Stimulated activated CD8-positive, alpha-beta memory T cell treated with anti-CD3 and anti-CD28 coated beads, Interleukin-12 subunit alpha, Interleukin-12 subunit beta, amount 100 ng/mL, for 4 hours (primary cell): ENCODE data around the gene WDR6.

Experiments
- DNase-seq: peaks from one replicate; pipeline ENCODE4 v3.0.0-alpha.2; 2020; ENCODE audit warnings: low read depth

WDR6 gene

DNA sequence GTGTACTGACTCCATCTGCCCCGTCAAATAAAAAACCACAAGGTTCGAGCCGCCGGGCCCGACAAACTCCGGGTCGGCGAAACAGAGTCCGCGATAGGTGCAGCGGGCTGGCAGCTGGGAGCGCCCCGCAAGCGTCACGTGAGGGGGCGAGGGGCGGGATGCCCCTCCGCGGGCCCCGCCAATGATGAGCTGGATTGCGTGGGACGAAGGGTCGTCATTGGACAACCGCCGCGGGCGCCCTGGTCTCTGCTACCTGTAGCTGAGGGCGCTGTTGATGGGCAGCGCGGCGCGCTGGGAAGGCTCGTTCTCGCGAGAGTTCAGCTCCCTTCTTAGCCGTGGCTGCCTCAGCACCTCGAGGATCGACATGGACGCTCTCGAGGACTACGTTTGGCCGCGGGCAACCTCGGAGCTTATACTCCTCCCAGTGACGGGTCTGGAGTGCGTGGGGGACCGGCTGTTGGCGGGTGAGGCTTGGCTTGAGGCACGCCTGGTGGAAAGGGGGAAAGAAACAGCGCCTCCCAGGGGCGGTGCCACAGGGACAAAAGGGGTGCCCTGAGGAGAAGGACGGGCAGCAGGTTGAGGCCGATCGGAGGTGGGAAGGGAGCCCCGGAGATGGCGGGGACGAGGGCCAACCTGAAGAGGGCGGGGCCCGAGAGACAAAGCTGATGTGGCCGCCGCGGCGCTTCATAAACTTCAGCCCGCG, at the start of gene WDR6:
WDR6 (plus strand) TSS at position 324 of the 703 bp plus-strand sequence; CDS start at position 365, 41 bp downstream.
- DNase-seq: peak; percentile 92

DNA sequence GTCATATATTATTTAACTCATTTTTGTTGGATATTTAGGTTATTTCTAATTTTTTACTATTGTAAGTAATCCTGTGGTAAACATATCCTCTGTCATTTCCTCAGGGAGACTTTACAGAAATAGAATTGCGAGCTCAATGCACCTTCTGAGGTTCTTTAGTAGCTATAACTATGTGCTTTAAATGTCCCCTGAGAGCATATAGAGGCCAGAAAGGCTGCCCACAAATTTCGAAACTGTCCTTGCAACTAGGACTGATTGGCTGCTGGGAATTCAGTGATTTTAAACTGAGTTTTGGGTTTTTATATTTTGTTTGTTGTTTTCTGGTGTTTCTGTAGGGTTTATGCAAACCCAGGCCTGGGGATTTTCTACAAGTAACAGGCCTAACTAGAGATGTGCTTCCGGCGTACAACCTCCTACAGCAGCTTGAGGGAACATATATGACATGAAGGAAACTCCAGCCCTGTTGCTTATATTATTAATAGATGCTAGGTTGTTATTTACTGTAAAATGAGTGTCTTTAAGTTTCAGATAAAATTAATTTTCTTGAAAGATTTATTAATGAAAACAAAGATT, 46.3 kb upstream of the WDR6 start:
- no peak for DNase-seq

- DNase-seq: no peak
Observed at GRCh38 chr3:48962340-48962739, 44.9 kb upstream of the WDR6 start.

GRCh38 chr3:48962939-48963338, 44.3 kb upstream of the WDR6 start:
- no peak for DNase-seq

DNA sequence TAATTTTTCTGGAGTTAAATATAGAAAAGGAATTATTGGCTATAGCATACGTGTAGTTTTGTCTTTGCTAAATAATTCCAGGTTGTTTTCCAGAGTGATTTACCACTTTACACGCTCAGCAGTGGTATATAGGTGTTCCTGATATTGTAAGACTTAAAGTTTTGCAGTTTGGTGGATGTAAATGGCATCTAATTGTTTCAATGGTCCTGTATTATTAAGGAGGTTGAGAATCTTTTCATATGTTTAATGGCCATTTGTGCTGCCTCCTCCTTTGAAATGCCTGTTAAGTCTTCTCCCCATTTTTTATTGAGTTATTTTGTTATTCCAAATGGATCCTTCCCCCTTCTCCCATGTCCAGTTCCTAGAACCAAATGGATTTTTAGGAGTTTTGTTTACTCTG, 43.6 kb upstream of the WDR6 start:
- DNase-seq: no peak

DNA sequence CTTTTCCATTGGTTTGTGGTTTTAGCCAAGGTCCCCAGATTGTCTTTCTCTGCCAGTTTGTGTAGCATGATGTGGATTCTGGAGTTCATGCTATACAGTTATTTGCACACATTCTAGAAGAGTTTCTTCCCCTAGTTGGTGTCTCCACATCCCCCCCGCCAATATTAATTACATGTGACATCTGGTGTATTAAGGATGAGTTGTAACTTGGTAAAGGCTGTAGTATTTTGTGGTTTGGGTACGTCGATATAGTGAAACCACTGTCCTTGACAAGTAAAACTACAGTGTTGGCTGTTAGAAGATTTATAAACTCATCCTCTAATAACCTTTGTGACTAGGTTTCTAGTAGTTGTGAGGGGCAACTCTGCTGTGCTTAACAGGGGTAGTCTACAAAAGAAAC, 40.8 kb upstream of the WDR6 start:
- DNase-seq: no peak

DNA sequence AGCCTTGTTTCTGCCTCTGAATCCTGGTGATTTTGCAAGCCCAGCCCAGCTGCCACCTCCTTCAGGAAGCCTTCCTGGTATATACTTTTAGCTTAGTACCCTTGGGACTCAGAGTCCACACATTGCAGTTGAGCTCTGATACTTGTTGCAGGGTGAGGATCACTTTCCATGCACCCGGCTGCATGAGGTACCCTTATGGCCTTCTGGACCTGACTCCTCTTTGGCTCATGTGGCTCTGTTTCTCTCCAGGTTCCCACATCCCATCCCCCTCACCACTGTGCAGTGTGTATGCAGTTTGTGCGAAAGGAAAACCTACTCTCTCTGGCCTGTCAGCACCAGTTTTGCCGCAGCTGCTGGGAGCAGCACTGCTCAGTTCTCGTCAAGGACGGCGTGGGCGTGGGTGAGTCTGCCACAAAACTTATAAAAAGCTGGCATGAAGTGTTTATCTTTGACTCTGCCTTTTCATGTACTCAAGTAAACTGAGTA, 40.3 kb upstream of the WDR6 start:
- DNase-seq: no peak

GRCh38 chr3:48970586-48970985, 36.6 kb upstream of the WDR6 start:
- no peak for DNase-seq

- DNase-seq: no peak
Observed at GRCh38 chr3:48974076-48974864, 32.9 kb upstream of the WDR6 start.

DNA sequence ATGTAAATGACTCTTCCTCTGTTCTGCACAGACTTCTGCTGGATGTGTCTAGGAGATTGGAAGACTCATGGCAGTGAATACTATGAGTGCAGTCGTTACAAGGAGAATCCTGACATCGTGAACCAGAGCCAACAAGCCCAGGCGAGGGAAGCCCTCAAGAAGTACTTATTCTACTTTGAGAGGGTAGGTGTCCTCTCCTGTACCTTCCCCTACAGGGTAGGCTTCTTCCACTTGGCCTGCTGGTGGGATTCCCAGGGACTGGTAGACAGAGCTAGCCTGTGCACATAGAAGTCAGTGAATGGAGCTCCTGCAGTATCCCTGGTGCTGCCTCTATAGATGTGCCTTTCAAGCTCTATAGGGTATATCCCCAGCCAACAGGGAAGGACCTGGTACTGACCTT, 27.7 kb upstream of the WDR6 start:
- DNase-seq: no peak

GRCh38 chr3:48980295-48980694, 26.9 kb upstream of the WDR6 start:
- DNase-seq: no peak

- DNase-seq: no peak
Observed at GRCh38 chr3:48982016-48982415, 25.2 kb upstream of the WDR6 start.

- no peak for DNase-seq
Observed at GRCh38 chr3:48982686-48983085, 24.5 kb upstream of the WDR6 start.

DNA sequence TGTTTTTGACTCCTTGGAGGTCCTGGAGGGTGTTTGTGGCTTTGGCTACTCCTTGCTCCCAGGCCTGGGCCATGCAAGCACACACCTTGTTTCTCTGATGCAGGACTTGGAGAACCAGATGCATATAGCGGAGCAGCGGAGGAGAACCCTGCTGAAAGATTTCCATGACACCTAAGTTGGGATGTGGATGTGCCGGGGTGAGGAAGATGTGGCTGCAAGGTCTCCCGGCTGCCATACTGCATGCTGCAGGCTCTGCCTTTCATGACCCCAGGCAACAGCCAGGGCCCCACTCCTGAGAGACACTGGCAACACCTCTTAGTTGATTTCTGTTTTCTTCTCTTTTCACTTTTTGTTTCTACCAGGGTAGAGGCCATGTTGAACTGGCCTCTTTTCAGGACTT, 24.1 kb upstream of the WDR6 start:
- DNase-seq: no peak

GRCh38 chr3:48984663-48985062, 22.5 kb upstream of the WDR6 start:
- no peak for DNase-seq

- no peak for DNase-seq
Observed at GRCh38 chr3:48985831-48986376, 21.3 kb upstream of the WDR6 start.

GRCh38 chr3:48989126-48989795, 17.9 kb upstream of the WDR6 start:
- DNase-seq: no peak

GRCh38 chr3:48989796-48990635, 17.2 kb upstream of the WDR6 start, which contains the start of gene P4HTM:
Gene P4HTM, plus strand, starts transcription at chr3:48990241. Its CDS starts 16 bp downstream, at chr3:48990257.
- peak; percentile 78 for DNase-seq

DNA sequence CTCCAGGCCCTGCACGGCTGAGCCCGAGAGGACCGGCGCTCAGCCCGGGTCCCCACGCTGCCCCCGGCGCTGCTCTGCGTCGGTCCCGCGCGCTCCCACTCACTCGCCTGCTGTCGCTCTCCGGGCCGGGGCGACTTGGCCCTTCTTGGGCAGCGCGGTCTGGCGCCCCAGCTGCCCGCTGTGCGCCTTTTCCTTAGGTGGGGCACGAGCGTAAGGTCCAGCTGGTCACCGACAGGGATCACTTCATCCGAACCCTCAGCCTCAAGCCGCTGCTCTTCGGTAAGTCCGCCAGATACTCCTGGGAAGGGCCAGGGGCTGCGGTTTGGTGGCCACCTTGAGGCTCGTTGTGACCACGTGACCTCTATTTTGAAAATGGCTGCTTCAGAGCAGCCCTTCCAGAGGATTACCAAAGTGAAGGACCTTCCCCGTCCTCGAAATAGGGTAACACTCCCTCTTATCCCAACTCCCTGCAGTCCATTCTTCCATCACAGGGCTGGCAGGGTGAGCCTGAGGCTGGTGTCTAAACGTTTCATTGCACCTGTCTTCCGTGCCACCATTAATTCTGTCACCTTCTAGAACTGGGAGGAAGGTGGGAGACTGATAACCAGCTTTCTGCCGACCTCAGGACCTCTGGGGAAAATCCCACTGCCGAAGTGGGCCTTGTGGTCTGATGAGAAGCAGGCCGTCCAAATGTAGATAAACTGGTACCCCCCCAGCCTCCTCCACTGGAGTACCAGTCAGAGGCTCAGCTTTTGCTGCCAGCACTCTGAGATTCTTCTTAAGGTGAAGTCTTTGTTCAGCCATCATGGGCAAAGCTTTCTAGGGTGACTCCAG, 16.3 kb upstream of the WDR6 start:
- DNase-seq: peak; percentile 15

DNA sequence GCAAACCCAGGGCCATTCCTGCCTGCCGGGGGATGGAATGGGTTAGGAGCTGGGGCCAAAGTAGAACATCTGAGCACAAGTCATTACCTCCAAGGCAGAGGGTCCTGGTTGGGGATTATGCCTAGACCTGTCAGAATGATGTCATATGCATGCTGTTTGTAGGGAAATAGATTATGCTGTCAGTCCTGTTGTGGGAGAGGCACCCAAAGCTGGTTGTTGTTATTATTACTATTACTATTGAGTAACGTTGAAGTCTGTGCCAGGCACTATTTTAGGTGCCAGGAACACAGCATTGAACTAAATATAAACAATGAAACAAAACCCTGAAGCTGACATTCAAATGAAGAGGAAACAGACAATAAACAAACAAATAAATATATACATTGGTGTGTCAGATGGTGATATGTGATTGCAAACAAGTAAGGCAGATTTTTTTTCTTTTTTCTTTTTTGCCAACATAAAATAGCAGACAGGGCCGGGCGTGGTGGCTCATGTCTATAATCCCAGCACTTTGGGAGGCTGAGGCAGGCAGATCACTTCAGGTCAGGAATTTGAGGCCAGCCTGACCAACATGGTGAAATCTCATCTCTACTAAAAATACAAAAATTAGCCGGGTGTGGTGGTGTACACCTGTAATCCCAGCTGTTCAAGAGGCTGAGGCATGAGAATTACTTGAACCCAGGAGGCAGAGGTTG, 15.2 kb upstream of the WDR6 start:
- DNase-seq: no peak
